Glomerular visceral epithelial cell (primary cell): ENCODE measurements around the gene NFASC.
A peak's percentile ranks its signal among the peaks of the same experiment; 100 is the strongest.

Experiments
- DNase-seq: peaks from one replicate; pipeline ENCODE4 v3.0.0-alpha.2; 2016; ENCODE audit errors: extremely low spot score

NFASC gene

DNA sequence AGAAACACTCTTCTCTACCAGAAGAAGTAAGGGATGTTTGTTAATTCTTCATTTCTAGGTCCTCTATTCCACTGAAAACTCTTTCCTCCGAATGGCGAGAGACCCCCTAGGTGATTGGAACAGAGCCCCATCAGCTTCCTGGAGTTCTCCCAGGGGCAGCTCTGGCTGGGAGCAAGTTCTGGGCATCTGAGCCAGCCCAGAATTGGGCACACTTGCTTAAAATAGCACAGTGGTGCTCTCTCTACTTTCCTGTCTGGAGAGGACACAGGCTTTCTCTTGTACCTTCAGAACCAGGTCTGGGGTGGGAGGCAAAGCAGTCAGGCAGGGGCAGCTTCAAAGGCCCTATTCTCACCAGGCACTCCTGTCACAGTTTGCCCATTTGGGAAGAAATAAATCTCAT, 89.2 kb downstream of the NFASC start:
- no peak for DNase-seq

- no peak for DNase-seq
Observed at GRCh38 chr1:204960306-204961125, 89.9 kb downstream of the NFASC start.

- DNase-seq, result no peak
Observed at GRCh38 chr1:204961765-204962419, 91.2 kb downstream of the NFASC start.

DNA sequence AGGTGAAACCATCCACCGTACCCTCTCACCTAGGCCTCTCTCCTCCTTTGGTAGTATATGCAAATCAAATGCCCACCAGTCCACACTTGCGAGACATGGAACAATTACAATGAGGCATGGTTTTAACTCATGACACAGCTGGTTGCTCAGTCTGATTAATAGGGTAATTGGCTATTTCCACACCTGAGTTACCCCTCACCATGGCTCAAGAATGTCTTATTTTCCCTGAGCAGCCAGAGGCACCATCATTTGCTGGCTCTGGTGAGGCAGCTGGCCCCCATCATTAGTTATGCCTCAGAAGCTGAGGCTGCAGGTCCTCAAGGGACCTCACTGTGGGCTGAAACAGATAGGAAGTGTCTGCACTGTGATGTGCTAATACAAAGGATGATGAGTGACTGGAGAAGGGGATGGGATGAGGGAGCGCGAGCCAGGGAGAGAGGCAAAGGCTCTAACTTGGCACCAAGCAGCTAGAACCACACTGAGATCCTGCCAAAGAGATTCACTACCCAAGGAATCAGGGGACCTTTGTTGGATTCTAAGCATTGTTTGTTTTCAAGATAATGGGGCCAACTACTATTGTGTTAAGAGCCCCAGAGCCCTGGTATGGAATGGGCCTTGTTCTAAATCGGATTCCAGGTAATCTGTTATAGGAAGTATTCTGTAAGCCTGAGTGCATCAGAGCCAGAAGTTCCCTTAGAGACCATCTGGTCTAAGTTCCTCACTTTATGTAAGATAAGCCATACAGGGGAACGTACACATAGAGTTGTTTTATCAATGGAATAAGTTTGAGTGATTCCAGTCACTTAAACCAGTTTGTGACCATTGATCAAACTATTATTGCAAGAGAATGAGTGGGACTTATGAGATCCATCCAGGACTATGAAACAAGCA, 92.3 kb downstream of the NFASC start:
- DNase-seq, result no peak

DNA sequence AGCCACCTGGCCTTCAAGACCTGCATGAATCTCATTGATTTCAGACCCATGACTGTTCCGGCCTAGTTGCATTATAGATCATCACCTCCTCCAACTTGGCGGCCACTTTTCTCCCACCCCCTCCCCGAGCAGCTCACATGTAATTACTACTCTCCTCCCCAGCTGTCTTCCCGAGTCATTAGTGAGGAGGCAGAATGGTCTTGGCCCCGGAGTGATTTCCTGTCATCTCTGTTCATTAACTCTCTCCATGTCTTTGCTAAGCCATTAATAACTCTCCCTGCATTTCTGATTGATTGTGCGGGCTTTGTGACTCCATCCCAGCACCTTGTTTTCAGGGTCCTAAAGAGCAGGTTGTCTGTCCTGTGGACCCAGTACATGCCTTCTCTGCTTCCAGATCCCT, 96.8 kb downstream of the NFASC start:
- DNase-seq, result no peak

- no peak for DNase-seq
Observed at GRCh38 chr1:204968135-204968534, 97.5 kb downstream of the NFASC start.

DNA sequence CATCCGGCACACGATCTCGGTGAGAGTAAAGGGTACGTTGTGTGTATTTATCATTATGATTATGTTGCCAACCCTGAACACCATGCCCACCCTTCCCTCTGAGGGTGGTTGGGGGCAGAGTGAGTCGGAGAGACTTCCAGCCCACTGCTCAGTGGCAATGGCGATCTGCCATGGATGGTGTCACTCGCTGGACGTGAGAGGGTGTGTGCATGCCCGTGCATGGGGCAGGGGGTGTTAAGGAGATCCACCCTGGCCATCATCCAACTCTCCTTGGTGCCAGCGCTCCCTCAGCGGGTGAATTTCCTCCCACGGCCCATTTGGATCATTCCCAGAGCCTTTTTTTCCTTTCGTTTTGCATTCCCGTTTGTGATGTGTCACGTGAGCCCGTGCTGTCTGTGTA, 98.3 kb downstream of the NFASC start:
- no peak for DNase-seq

DNA sequence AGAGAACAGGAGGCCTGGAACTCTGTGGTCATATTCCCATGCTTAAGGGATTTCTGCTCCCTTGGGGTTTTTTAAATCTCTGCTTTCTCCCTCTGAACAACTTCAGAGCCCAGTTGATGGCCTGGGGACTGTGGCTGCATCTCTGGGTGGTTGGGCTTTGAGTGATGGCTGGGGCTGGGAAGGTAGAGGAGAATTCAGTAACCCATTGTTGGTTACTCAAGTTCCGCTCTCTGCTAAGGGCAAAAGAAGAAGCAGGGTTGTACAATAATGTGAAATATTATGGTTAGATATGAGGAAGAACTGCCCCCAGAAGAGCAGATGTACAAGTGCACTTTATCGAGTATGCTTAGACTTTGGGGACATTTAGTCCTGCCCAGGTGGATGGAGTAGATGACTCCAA, 100.3 kb downstream of the NFASC start:
- no peak for DNase-seq

GRCh38 chr1:204971517-204972336, 101.1 kb downstream of the NFASC start:
- DNase-seq, result peak; percentile 32

DNA sequence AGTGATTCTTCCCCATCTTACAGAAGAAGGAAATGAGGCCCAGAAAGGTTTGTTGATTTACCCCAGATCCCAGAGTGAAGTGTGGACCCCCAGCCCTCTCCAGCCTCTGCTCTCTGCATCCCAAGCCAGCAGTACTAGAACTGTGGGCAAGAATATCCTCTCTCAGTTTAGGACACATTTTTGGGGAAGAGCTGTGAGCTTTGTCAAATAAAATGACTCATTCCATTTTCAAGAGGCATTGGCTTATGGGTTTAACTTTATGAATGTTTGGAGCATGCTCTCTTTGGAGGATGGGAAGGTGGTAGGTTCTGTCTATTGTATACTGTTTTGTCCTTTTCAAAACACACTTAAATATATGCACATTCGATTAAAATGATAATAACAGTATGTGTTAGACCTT, 101.8 kb downstream of the NFASC start:
- no peak for DNase-seq

DNA sequence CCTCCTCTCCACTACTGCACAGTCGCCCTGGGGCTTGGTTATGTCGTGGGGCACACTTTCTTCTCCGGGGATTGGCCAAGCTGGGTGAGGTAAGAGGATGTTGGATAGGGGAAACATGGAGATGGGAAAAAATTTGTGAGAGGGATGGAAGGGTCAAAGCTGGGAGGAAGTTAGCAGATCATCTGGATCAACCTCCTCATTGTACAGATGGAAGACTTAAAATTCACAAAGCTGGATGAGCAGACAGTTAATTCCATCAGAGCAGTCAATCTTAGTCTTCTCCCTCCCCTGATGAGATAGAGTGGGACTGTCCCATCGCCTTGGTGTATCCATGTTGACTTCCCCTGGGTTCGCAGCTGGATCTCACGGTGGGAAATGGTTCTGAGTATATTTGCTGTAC, 102.8 kb downstream of the NFASC start:
- no peak for DNase-seq

DNA sequence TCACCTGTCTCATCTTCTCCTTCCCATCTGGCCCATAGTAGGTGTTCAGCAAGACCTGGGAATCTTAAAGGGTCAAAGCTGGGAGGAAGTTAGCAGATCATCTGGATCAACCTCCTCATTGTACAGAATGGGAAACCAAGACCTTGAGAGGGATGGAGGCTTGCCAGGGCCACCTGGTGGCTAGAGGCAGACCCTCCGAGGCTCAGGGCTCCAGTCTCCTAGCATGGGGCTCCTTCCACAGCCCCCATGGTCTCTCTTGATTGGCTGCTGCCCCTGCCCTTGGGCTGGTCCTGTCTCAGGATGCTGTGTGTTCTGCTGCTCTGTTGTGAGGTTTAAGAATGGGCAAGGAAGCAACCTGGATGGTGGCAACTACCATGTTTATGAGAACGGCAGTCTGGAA, 103.7 kb downstream of the NFASC start:
- no peak for DNase-seq

DNA sequence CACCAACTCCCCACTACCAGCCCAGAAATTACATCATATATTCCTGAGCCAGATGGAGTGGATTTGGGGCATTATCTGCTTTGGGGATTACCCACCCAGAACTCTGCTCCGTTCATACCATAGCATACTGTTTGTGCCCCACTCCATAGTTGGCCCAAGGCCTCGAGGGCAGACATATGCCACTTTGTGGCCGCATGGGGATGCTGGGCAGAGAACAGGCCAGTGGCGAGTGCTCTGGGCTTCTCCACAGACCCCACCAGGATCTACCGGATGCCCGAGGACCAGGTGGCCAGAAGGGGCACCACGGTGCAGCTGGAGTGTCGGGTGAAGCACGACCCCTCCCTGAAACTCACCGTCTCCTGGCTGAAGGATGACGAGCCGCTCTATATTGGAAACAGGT, 104.4 kb downstream of the NFASC start:
- DNase-seq, result no peak

DNA sequence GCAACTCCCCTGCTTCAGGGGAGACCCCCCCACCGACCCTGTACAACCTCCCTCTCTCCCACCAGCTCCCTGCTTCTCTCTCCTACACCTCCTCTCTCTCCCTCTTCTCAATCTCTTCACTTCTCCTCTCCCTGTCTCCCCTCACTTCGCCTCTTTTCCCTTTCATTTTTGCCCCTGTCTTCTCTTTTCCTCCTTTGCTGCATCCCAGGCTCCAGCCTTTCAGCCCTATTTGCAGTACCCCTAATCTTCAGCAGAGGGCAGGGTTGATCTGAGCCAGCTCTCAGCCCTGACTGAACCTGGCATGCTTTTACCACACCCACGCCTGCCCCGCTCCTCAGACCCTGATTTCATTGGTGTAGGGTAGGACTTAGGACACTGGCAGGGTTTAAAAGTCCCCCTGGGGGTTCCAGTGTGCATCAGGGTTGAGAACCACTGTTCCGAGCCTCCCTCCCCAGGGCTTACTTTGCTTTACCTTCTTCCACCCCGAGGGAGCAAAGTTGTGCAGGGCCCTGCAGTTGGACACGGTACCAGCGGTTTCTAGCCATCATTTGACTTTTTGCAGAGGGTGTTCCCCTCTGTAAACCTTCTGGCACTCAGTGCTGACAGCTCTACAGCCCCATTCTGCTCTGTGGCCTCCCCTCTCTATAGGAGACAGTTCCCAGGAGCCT, 105.0 kb downstream of the NFASC start:
- DNase-seq, result peak; percentile 44

GRCh38 chr1:204976646-204977045, 106.0 kb downstream of the NFASC start:
- DNase-seq, result no peak

DNA sequence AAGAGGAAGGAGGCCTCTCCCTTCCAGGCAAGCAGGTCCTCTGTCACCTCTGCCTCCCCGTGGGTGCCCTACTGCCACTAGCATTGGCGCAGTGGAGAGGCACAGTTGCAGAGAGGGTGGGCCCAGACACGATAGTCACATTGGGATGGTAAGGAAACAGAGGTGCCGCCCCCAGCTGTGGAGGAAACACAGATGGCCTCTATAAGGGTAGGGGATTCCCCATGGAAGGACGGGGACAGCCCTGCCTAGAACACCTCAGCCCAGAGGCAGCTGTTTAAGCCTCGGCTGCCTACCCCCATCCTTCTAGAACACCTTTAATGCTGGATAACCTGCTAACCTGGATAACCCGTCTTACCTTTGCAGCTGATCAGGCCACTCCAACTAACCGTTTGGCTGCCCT, 106.7 kb downstream of the NFASC start:
- no peak for DNase-seq

DNA sequence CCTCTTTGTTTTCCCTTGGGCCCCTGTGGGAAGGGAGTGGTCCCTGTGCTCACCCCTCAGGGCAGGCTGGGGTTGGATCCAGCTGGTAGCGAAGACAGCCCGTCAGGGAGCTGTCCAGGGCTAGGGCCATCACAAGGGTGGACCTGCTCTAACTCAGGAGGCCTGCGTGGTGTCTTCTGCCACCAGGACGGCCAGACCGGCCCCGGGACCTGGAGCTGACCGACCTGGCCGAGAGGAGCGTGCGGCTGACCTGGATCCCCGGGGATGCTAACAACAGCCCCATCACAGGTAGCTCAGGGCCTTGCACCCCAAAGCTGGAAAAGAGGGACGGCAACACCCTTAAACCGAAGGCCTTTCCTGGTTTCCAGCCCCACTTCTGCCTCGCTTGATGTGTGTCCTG, 108.1 kb downstream of the NFASC start:
- DNase-seq, result no peak

GRCh38 chr1:204979306-204979705, 108.6 kb downstream of the NFASC start:
- DNase-seq, result no peak

DNA sequence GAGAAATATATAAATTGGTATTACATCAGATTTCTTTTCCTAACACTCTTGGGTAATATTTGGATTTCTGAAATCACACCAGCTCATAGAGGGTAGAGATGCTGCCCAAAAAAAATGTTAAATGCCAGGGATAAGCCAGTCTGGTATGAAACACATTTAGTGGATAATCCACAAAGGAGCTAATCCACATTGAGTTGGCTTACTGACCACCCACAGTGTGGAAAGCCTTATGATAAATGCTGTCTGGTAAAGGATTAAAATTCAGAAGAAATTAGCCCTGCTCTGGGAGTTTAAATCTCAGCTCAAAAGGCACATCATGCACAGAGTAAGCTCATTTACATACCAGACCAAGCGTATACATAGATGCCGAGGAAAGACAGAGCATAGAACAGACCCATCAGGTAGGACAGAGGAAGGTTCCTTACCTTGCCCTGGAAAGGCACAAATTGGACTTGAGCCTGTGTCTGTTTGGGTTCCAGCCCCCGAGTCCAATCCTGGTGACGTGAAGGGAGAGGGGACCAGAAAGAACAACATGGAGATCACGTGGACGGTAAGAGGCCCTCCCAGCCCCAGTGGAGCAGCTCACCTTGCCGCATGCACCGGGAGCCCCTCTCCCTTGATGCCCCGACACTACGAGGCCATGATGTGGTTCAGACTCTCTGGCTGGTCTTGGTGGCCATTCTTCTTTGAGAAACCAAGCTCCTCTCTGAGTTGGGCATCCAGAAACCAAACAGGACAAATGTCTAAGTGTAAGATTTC, 109.4 kb downstream of the NFASC start:
- no peak for DNase-seq

- DNase-seq, result no peak
Observed at GRCh38 chr1:204980840-204981405, 110.3 kb downstream of the NFASC start.
